GM21825 (cell line): ENCODE results near the gene NSUN2.
"Not testable (repeated sequence)": the region's sequence is repeated elsewhere in the genome, so short reads cannot be mapped to it uniquely, and the experiment has no call there.

Experiments used
- ATAC-seq: cut with Tn5 transposase; IDR thresholded peaks from one replicate; pipeline ENCODE4 v1.9.1; 2021; ENCODE audit warnings: mild to moderate bottlenecking, moderate library complexity; ENCODE audit not compliant: unreplicated experiment

The NSUN2 gene

DNA sequence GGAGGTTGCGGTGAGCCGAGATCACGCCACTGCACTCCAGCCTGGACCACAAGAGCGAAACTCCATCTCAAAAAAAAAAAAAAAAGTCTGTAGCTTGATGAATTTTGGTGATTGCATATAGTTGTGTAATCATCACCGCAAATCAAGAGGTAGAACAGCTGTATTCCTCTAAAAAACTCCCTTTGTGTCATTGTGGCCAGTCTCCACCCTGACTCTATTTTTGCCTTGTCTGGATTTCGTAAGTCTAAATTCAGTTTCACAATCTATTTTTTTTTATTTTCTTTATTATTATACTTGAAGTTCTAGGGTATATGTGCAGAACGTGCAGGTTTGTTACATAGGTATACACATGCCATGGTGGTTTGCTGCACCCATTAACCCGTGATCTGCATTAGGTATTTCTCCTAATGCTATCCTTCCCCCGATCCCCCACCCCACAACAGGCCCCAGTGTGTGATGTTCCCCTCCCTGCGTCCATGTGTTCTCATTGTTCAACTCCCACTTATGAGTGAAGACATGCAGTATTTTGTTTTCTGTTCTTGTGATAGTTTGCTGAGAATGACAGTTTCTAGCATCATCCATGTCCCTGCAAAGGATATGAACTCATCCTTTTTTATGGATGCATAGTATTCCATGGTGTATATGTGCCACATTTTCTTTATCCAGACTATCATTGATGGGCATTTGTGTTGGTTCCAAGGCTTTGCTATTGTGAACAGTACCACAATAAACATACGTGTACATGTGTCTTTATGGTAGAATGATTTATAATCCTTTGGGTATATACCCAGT is 12.9 kb upstream of the NSUN2 start:
- not testable (repeated sequence) for ATAC-seq

DNA sequence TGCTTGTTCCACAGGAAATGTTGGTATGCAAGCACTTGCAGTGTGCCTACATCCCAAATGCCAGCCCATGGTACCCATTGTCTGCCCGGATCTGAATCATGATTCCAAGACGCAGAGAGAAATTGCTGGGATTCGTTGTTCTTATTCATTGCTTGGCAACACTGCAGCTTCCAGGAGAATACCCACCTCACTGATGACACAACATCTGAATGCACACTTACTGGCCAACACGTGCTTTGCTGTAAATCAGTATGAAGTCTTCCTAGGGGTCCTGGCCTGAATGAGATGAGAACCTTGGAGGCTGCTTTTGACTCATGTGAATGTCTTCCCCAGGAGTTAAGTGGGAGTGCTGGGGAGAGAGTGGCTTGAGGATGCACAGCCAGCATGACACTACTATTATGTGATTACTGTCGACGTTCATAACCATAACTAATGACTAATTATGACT is 12.0 kb upstream of the NSUN2 start:
- no peak for ATAC-seq

DNA sequence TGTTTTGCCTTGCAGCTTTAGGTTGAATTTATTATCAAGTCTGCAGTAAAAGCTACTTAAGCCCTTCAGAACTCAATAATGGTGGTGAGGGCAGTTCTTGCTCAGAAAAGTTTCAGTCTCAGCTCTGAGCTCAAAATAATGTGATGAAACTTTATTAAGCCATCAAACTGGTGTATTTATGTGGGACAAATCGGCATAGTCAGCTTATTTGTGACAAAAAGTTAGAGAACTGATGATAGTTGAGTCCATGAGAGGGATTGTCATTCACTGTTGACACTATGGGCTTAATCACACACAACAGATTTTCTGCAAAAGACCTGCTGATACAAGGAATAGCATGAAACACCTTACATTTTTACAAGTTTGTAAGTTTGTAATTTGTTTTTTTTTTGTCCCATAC is 9.8 kb upstream of the NSUN2 start:
- no peak for ATAC-seq

DNA sequence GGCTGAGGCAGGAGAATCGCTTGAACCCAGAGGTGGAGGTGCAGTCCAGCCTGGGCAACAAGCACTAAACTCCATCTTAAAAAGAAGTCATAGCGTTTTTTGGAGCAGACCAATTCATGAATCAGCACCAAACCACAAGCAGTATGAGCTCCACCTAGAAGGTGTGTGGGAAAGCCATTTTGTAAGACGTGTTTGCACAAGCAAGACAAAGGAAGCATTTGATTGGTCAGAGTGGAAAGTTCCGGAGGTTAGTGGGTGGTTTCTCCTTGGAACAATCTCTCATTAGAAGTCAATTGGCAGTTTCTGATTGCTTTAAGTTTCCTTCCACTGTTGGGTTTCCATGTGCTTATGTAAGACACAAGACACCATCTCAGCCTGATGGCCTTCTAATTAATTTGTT is 5.4 kb upstream of the NSUN2 start:
- ATAC-seq = no peak

DNA sequence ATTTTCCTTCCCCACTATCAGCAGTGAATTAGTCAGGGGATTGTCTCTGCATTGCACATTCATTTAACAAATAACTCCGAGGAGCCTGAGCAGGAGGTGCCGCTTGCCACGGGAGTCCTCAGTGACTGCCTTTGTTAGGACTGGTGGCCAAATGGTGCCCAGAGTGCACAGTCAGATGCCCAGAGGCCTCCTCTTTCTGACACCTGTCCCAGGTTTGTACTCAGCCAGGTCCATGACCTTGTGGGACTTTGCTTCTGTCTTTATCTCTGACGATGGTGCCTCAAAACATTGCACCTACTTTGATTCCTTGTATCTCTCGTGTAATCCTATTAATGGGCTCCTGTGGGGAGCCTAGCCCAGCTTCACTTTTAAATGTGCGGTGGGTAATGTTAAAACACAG is 4.7 kb upstream of the NSUN2 start:
- no peak for ATAC-seq

DNA sequence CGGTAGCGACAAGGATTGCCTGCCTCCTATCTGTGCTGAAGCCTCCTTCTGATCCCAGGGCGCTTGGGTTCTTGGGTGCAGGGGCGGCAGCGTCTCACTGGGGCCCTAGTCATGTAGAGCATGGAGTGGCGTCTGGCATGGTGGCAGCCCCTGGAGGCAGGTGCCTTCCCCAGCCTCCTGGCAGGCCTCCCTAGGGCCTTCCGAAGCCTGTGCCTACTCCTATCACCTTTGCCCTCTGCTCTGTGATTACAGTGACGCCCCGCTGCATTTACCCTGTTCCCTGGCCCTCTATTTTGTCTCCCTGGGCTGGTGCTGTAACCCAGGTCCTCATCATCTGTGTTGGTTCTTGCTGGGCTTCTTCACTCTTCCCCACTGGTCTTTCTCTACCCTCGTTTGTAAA is 4.2 kb upstream of the NSUN2 start:
- no peak for ATAC-seq

DNA sequence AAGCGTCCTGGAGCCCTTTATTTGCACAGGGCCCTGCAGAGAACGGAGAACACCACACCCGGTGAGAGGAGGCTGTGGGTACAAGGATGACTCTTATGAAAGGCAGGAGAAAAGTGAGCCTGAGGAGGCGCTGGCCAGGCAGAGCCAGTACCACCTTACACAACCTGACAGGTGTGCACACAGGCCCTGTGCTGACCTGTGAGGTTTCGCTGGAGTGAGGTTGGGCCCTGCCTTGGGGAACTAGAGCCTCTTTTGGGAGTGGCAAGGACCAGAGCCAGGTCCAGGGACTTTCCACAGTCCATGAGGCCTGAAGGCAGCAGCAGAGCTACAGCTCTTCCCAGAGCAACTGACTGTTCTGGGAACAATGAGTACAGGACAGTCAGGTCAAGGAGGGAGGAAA is 3.4 kb upstream of the NSUN2 start:
- ATAC-seq = no peak

DNA sequence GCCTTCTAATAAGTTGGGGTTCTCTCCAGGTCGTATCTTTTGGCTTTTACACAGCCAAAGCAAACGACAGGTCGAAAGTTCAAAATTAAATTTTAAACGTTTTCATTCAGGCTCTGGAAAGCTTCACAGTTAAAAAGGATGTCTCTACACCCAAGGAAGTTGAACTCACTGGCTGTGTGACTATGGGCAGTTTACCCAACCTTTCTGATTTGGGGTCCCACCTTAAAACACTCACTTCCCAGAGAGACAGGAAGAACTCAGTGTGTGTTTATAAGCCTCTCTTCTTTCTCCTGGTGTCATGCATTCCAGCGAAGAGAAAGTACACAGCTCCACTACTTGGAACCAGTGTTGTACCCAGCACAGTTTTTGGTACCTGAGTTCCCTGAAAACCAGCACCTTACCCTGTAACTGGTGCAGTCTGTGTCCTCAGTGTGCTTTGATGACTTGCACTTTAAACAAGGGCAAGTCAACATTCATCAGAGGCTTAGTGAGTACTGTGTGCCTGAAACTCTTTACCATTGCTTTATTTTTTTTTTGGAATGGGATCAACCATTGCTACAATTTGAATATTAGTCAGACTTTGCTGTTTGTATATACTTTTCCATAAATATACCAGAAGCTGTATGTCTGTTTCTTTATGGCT is 2.1 kb upstream of the NSUN2 start:
- ATAC-seq = no peak

DNA sequence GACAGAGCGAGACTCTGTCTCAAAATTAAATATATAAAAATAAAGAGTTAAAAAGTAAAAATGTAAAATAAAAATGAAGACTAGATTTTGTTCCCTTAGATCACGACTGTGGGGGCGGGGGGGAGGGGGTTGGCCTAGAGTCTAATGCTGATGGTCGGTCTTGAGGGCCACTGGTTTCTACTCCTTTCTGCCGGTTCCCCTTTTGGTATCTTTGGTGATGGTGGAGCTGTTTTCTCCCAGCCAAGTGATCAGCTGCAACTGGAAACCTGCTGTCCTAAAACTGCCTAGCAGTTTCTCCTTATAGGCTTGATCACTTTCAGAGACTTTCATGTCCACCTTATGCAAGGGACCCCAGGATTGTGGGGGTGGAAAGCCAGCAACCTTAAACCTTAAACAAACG is 1.5 kb upstream of the NSUN2 start:
- no peak for ATAC-seq

DNA sequence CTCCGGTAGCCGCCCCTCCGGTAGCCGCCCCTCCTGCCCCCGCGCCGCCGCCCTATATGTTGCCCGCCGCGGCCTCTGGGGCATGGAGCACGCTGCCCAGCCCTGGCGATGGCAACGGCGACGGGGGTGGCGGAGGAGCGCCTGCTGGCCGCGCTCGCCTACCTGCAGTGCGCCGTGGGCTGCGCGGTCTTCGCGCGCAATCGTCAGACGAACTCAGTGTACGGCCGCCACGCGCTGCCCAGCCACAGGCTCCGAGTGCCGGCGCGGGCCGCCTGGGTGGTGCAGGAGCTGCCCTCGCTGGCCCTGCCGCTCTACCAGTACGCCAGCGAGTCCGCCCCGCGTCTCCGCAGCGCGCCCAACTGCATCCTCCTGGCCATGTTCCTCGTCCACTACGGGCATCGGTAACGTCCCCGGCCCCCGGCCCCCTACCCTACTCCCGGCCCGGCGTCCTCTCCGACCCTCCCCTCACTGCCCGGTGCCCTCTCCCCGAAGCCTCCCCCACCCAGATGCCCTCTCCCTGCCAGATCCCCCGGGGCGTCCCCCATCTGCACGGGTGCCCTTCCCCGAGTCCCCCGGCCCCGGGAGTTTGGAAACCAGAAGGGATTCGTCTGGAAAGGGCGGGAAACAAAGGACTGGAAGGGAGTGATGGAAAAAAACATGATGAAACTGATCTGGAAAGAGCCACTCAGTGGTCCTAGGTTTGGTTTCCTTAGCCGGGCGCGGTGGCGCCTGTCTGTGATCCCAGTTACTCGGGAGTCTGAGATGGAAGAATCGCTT is 813 bp upstream of the NSUN2 start:
- ATAC-seq = peak; percentile 44

DNA sequence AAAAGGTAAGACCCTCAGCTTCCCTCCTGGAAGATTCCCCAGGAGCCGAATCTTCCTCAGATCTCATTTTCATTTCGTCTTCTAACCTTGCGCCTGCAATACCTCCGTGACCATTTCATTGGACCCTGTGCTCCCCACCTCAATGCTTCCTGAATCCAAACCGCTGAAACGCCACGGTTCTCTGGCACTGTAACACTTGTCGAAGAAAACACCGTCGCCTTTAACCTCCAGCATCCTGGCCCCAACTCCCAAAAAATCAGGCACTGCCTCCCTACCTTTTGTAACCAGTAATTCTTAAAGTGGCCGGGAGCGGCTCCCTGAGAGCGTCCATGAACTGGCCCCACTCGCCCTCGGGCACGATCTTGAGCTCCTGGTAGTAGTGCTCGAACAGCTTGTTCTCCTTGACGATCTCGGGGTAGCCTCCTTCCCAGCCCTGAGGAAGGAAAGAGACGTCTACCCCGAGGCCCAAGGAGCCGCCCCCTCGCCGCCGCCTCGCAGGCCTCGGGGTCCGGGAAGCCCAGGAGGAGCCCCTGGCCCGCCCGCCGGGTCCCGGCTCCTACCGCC is 438 bp downstream of the NSUN2 start:
- peak; percentile 4 for ATAC-seq

DNA sequence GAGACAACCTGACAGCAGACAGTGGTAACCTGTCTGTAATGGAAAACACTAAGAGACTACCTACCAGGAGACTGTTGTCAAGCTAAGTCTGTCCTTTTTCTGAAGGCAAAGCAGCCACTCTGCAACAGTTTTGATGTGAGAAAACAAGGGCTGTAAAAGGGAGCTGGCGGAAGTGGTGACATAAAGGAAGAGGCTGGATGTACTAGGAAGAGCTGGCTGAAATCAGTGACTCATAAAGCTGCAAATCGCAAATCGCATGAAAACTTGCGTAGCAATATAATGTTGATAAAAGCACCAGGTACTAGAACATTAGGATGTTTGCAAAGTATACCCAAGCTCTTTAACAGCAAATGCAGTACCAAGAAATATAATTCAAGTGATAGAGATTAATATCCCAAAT is 1.4 kb downstream of the NSUN2 start:
- no peak for ATAC-seq

DNA sequence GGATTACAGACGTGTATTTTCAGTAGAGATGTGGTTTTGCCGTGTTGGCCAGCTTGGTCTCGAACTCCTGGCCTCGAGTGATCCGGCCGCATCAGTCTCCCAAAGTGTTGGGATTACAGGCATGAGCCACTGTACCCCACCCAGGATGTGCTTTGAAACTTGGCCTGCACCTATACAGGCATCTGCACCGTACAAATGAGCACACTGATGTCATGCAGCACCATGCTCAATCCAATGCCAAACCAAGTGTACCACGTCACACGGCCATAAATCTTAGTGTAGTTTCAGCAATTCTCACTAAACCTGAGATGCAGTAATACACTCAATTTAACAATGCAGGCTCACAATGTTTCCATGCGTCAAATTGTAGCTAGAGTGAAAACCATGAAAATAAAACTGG is 6.3 kb downstream of the NSUN2 start:
- ATAC-seq = no peak

DNA sequence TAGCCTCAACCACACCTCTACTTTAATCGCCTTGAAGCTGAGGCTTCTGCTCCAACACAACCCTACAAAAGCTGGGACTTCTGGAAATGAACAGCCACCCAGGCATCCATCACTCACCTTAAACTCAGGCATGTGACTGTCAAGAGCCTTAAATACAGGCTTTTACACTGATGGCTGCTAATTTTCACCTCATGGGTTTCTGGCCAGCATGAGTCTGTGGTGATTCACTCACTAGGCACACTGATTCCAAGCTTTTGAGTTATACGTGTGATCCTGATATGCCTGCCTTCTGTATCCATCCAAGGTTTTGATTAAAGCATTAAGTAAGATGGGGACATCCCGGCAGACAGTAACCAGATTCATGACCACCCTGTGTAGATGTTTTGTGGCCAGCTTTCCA is 8.9 kb downstream of the NSUN2 start:
- no peak for ATAC-seq

DNA sequence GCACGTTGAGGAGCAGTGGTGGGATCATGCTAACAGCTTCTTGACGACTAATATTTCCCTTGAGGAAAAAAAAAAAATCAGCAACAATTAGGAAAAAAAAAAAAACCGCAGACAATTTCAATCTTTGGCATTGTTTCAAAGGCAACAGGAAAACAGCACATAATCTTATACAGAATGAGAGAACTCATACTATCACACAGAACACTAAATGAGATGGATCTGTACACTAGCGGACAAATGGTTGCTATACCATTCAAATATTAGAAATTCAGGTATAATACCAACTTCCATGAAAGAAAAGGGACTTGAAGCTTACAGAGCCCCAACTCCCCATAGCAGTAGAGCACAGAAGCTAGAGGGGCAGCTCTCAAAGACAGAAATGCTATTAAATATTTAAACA is 9.6 kb downstream of the NSUN2 start:
- ATAC-seq = no peak

DNA sequence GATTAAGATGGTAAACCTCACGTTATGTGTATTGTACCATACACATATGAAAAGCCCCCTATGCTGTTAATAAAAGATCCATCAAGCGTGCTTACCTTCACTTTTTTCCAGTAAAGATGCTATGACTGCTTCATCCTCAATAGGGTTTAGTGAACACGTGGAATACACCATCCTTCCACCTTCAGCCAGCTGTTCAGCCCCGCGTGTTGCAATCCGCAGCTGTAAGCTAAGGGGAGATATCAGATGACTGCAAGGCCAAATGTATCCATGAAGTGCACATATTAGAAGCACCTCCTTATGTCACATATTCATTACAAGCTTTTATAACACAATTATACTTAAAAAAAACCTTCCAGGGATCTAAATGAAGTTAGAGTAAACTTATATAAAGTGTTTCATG is 16.2 kb downstream of the NSUN2 start:
- no peak for ATAC-seq

DNA sequence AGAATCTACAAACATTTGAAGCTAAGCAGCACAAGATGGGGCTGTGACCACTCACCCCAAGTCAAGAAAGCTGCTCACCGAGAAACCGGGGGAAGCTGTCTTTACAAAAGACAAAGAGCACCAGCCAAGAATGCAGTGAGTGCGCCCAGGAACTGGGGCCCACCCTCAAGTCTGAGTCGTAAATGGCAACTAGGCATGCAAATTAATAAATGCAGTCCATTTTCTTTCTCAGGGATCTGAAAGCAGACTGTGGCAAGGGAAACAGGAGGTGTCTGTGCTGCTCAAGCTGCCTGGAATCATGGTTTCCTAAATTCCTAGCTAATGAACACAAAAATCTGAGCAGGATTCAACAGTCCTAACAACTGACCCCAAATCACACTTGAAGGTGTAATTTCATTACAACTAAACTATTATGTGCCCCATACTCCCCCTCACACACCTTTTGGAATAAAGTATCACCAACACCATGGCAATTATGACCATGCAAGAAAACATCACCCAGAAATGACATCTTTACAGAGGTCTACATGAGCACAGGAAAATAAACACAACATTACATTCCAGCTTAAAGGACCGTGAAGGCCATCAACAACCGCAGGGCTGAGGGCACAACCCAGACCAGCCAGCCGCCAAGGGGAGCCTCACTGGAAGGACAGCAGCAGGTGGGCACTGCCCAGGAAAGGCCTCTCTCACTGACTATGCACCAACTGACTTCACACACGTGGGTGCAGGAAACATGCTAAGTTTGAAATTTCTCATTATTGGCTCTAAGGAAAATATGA is 17.6 kb downstream of the NSUN2 start:
- ATAC-seq = no peak

DNA sequence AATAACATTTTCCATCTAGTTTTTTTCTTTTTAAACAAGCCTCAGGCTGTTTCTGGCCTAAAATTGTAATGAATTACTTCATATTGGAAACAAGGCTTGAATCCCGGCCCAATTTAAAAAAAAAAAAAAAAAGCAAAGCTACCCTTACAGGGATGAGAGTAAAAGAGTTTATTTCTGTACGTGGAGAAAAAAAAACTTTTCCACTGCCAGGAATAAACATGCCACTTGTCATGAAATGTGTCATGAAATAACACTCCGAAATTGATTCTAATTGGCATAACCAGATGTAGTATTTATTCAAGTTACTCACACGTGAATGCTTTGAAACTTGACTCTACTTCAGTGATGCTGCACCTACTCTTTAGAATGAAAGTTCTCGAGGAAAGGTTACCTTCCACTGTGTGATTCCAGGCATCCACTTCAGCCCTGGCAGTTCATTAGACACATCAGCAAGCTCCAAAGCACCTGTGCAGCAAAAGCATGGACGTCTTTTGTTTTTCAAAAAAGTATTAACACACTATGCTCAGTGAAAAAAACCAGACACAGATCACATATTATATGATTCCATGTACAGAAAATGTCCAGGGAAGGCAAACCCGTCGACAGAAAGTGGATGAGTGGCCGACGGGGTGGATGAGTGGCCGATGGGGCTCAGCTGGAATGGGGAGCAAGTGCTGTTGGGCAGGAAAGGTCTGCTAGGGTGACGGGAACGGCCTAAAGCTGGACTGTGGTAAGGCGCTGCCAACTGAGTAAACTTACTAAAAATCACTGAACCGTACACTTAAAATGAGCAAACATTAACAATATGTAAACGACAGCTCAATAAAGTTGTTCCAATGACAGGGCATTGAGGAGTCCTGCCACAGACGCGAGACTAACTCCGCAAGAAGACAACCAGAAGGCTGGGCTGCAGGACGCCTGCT is 21.2 kb downstream of the NSUN2 start:
- no peak for ATAC-seq

DNA sequence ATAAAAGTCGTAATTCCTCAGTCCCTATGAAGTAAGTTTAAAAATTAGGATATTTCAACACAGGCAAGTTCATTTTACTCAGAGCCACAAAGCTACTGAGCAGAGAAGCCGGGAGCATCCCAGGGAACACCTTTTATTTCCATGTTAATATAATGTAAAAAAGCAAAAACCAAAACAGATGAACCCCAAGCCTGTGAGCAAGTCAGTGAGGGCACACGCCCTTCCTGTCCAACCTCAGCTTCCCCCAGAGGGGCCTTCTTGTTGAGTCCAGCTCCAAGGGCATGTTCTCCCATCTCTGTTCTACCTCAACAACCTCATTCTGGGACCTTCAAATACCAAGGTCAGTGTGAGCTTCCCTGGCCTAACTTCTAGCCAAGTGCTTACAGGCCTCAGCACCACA is 24.8 kb downstream of the NSUN2 start:
- no peak for ATAC-seq

DNA sequence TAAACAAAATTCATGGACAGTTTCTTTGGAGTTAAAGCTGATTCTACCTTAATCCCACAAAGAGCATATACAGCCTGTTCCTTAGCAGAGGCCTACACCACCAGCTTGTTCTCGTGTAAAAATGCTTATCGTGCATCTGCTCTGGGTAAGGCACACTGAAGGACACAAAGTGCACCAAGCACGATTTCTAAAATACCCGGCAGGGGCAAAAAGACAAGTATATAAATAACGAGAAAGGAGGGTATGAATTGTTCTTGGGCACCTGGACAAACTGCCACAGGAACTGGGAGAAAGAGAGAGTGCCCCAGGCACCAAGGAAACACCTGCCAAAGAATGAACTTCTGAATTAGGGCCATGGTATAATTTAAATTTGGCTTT is 25.3 kb downstream of the NSUN2 start:
- no peak for ATAC-seq
